CMK (cell line): Measurements from ENCODE around the gene R3HCC1L.

Source experiments
- DNase-seq: peaks from one replicate; pipeline ENCODE4 v3.0.0-alpha.2; 2010; ENCODE audit warnings: low read depth

The R3HCC1L gene

DNA sequence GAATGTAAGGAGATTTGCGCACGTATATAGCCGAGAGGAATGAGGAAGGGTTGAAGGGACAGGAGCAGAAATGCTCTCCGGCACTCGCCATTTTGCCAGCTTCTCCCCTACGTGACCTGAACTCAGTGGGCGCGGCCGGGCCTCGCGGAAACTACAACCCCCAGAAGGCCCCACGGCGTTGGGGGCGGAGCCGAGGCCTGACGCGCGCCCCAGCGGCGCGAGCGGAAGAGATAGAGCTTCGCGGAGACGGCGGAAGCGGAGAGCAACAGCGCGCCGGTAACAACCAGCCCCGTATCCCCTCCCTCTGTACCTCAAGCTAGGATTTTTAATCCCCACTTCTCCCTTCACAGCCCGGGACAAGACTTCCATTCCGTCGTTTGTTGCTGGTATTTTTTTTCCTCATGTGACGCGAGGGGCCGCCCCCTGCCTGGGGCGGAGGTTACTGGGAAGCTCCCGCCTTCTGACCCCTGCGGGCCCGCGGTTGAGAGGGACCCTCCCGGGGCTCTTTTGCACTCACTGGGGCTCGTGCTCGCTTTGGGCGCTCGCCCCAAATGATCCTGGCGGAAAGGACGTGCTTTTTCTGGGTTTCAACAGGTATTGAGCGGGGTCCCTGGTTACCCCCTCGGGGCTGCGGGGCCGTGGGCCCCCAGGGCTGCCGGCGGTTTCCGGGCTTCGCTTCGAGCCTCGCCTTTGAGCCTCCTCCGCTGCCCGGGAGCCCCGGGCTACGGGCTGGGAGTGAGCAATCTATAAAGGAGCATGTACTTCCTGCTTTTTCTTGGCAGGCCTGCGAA, at the start of gene R3HCC1L:
TSS of gene R3HCC1L (plus strand) at position 227 of the 791 bp plus-strand sequence. CDS start 73,458 bp downstream, outside the sequence.
- peak; percentile 64 for DNase-seq

DNA sequence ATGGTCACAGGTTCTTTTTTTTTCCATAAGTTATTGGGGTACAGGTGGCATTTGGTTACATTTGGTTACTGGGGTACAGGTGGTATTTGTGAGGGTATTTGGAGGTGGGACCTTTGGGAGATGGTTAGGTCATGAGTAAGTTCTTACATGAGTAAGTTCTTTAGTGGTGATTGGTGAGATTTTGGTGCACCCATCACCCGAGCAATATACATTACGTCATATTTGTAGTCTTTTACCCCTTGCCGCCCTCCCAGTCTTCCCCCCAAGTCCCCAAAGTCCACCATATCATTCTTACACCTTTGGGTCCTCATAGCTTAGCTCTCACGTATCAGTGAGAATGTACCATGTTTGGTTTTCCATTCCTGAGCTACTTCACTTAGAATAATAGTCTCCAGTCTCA, 49.2 kb upstream of the R3HCC1L start:
- DNase-seq, result no peak

DNA sequence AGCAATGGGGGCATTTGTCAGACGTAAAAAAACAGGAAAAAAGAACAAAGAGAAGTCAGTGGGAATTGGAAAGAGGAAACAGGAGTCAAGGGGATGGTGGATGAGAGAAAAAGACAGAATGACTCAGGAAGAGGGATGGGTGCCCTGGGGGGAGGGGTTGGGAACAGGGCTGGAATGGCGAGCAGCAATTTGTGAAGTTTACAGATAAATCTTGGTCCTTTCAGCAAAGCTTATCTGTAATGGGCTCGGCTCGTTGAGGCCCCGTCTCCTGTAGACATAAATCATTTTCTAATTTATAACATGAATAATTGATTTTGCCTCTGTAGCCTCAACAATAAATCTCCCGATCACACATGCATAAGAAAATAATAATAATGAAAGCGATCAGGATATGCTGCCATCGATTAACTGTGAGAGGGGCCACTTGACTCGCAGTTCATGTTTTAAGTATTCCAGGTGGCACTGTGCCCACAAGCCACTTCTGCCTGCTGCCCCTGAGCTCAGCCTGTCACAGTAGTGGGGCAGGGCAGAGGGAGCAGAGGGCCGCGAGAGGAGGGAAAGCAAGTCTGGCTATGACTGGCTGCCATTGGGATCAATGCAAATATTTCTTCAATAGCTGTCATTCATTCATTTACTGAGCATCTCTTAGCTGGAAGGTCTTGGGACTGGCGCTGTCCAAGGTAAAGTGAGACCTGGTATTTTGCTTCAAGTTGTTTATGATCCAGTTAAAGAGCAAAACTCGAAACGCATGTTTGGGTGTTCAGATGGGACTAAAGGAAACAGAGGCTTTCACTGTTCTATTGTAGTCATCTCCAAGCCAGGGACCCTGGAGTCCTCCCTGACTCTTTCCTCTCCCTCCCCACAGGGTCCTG, 47.4 kb upstream of the R3HCC1L start:
- DNase-seq, result no peak

DNA sequence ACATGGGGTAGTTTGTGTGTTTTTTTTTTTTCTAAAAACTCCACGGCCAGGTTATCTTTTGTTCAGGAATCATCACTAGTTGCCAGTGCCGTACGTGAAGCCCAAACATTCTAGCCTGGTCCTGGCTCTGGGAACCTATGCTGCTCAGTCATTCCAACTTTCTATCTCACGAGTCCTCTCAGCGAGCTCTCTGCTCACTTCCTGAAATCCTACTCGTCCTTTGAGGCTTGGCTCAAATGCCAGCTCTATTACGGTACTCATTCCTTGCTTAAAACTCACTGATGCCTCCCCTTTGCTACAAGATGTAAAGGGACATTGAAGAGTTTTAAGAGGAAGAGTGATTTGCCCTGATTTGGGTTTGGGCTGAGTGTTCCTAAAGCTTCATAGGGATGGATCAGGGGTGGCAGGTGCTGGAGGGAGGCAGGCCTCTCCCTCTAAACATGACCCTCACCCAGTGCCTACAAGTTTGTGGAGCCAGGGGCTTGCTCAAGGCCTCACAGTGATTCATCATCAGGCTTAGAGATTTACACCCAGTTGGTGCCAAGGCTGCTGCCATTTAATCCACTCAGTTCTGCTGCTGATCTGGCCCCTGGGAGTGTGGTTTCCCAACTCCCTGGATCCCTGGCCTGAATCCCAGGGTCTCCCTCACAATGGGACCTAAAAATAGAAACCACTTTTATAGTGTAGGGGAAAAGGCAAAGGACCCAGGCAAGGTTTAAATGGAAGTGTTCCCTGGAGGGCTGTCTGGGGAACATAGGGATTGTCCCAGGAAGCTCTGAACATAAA, 46.1 kb upstream of the R3HCC1L start:
- no peak for DNase-seq

DNA sequence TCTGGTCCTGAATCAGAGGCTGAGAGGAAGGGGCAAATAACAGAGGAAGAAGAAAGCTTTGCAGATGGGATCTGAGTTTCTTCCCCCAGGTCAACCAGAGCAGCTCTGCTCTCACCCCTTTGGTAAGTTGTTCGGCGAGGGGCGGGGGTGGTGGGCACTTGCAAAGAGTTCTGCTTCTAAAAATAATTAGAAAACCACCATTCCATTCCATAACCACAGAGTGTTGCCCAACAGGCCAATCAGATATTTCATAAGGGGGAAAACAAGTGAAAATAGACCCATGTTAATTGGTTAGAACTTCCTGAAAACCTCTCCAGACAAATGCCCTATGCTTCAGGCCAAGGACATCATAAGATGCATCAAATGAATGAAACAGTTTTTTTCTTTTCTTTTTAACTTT, 43.6 kb upstream of the R3HCC1L start:
- DNase-seq, result no peak

DNA sequence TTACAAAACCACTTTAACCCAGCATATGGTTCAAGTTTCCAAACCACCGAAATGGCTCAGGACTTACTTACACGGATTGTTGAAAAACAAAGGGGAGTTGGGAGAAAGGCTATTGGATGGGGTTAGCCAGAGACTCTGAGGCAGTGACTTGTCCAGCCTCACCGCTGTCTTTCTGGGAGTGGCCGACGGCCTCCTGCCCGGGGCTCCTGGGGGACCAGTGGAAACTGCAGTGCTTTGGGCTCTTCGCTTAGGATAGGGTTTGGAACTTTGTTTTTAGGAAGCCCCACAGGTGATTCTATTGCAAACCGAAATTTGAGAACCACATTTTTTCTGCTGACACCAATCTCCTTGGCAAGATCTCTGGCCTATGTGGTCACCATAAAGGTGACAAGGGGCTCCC, 38.1 kb upstream of the R3HCC1L start:
- no peak for DNase-seq

DNA sequence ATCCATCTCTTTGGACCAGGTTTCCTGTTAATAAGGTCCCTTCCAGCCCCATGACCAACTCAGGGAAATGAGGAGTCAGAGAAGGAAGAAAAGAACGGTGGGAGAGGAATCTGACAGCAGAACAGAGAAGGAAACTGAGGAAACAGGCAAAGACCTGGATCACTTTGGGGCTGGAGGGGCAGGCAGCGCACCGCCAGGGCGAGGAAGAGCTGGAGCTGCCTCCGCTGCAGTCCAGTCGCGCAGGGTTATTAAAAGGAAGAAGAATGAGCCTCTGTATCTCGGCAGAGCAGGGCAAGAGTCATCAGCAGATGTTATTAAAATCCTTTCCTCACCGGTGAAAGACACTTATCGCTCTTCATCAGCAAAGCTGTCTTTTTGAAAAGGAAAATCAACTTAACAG, 37.7 kb upstream of the R3HCC1L start:
- no peak for DNase-seq

DNA sequence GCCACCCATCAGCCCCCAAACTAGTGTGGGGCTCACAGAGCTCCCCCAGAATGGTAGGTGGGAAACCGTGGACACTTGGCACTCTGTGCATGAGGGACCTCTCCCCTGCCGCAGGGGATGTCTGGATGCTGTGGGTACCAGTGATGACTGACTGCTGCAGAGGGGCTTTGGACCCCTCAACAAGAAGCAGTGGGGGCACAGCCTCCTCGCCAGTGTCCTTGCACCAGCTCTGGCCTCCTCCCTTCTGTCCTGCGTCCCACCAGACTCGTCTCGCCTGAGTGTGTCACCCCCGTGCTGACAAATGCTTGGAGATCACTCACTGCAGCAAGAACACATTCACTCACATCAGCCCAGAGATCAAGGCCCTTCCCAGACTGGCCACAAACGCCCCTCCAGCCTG, 37.3 kb upstream of the R3HCC1L start:
- DNase-seq, result no peak

DNA sequence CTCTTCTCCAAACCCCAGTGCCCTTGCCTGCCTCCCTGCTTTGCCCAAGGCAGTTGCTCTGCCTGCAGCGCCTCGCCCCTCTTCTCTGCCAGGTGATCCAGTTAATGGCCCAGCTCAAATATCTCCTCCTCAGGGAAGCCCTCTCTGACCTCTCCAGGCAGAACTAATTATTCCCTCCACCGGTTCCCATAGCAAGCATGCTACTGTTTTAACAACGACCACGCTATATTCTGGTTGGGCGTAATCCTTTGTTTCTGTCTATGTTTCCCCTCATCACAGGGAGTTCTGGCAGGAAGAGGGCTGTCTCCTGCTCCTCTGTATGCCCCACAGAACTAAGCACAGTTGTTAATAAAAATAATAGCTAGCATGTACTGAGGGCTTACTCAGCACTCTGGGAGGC, 36.8 kb upstream of the R3HCC1L start:
- DNase-seq, result no peak

DNA sequence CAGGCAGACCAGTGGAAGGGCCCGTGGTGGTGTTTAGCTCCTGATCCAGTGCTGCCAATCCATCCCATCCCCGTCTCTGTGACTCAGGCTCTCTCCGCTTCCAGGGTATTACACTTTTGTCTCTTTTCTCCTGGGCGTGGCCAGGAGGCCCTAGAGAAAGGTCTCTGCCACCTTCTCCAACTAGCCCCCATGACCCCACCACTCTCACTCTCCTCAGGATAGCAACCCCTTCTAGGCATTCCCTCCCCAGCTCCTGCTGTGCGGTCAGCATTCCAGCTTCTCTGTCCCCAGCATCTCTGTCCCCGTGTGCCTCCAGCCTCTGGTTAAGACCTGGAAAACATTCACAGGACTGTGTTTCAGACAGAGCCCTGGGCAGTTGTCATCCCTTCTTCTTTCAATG, 36.2 kb upstream of the R3HCC1L start:
- DNase-seq, result no peak

DNA sequence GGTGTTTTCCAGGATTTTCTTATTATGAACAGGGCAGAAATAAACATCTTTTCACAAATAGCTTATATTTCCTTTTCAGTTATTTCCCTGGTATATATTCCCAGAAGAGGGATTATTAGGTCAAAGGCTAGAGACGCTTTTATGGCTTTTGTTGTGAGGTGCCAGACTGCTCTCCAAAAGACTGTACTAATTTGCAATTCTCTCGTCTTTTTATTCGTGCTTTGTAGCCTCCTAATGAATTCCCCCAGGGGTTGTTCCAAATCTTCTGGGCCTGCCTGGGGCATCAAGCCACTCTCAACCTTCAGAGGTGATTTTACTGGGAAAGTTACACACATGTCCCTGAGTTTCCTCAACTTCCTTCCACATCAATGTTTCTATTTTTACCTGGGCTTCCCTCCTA, 34.0 kb upstream of the R3HCC1L start:
- DNase-seq, result no peak

DNA sequence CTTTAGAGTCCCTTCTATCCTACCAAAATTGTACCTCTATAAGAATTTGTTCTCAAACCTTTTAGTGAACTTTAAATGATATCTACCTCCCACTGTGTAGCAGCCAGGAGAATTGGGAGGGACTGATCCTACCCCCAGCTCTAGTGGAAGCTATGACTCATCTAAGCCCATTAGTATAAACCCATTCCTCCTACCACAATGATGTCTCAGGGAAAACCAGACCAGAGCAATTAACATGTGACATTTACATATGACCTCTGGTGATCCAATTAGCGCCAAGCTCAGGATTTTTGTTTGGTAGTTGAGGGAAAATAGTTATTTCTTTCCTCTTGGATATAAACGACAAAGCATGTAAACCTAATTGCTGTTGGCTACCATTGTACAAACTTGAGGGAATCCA, 33.1 kb upstream of the R3HCC1L start:
- no peak for DNase-seq

DNA sequence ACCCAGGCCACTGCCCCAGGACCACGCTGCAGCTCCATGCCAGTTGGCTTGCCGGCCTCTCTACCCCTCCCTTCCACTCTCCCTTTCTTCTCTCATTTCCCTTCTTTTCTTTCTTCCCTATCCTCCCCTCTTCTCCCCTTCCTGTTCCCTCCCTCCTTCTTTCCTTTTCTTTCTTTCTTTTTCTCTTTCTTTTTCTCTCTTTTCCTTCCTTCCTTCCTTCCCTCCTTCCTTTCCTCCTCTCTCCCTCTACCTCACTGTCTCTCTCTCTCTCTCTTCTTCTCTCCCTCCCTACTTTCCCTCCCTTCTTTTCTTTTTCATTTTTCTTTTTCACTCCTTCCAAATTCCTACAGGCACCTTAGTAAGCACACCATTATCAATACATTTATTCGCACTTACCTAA, 30.3 kb upstream of the R3HCC1L start:
- no peak for DNase-seq

DNA sequence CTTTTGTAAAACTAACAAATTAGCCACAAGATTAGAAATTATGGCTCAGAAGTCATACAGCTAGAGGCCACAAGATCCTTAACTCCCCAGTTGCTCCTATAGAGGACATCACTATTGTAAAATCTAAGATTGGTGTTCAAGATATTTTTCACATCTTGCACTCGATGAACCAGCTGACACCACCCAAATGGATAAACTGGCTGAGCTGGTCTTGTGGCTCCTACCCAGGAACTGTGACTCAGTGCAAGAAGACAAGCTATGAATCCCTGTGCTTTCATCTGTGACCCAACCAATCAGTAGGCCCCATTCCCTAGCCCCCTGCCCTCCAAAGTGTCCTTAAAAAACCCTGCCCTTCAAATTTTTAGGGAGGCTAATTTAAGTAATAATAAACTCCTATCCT, 27.9 kb upstream of the R3HCC1L start:
- DNase-seq, result no peak

DNA sequence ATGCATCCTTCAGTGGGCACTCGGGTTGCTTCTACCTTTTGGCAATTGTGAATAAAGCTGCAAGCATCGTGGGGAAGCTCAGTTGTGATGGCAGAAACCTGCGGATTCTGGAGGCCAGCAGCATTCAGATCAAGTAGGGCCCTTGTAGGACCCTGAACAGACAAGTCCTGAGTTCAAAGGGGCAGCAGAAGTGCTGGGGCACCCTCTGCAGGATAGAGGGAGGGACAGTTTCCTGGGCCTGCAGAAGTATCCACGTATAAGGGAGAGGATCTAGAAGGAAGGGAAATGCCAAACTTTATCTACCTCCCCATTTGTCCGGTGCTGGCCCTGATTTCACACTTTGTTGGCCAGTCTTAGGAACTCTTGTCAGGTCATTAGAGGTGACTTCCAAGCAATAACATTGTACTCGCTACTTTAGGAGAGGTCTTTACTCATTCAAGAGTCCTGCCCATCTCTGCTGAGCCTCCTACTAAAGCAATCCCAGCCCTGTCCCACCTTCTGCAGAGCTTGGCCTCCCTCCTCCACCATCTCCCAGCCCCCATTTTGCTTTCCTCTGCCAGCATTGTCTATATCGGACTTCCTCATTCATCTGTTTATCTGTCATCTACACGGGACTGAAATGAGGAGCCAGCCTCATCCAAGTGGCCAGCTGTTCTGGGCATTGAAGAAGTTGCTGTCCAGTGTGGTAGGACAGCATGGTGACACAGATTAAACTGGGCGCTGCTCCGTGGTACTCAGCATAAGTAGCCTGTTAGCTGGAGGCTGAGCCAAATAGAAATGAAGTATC, 26.6 kb upstream of the R3HCC1L start:
- DNase-seq, result peak; percentile 17

DNA sequence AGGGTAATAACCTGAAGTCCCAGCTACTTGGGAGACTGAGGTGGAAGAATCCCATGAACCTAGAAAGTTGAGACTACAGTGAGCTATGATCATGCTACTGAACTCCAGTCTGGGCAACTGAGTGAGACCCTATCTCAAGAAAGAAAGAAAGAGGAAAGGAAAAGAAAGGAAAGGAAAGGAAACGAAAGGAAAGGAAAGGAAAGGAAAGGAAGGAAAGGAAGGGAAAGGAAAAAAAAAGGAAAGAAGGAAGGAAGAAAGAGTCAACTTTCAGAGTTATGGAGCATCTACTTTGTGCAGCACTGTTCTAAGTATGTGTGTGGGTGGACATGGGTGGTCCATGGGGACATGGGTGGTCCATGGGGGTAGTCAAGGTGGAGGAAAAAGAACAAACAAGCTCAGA, 24.1 kb upstream of the R3HCC1L start:
- no peak for DNase-seq

DNA sequence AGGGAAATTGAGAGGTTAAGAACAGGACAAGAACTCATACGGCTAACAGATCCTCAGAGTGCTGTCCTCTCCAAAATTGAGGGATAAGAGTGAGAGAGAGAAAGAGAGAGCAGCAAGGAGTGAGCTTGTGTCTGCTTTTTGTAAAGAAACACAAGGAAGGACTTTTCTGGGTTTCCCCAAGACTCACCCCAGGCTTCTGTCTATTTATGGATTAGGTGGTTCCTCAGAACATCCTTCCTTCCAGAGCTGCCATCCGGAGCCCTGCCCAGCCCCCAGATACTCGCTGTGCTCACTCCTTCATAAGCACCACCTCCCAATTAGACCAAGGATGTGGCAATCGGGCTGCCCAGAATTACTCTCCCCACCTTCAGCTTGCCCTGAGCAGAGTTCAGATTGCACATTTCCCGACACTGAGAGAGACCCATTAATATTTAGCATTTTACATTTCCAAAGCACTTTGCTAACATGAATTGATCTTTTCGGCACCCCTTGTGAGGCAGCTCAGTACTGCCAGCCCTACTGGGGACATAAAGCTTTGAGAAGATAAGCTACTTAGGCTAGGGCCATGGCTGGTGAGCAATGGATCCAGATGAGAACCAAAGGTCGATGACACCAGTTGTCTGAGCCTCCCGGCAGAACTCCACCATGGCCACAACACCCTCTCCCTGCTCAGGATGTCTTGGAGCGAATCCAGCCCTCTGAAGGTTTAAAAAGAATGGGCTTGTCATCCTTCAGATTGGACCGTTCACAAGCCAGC, 19.2 kb upstream of the R3HCC1L start:
- DNase-seq, result no peak

DNA sequence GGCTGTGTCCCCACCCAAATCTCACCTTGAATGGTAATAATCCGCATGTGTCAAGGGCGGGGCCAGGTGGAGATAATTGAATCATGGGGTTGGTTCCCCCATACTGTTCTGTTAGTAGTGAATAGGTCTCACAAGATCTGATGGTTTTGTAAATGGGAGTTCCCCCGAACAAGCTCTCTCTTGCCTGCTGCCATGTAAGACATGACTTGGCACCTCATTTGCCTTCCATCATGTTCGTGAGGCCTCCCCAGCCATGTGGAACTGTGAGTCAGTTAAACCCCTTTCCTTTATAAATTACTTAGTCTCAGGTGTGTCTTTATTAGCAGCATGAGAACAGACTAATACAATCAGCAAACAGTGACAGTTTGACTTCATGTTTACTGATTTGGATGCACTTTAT, 14.6 kb upstream of the R3HCC1L start:
- no peak for DNase-seq

DNA sequence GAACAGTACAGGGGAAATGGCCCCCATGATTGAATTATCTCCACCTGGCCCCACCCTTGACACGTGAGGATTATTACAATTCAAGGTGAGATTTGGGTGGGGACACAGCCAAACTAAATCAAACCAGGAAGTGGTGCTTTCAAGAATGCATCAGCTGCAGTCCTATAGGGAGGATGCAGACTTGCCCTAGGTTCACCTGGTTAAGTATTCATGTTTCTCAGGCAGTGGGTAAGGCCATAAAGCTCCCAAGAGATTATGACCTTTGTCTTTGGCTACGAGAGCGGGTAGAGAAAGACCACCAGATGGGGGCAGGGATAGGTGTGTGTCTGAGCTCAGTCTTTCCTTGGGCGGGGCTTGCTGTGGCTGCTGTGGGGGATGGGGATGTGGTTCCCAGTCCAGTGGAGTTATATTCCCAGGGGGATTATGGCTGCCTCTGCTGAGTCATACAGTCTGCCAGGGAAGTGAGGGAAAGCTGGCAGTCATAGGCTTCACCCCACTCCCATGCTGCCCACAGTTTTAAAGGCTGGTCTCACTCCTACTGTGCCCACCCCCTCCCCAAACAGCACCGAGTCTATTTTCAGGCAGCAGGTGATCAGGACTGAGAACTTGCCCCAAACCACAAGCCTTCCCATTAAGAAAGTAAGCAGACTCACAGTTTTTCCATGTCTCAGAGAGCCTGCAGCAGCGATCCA, 8.4 kb upstream of the R3HCC1L start:
- no peak for DNase-seq

DNA sequence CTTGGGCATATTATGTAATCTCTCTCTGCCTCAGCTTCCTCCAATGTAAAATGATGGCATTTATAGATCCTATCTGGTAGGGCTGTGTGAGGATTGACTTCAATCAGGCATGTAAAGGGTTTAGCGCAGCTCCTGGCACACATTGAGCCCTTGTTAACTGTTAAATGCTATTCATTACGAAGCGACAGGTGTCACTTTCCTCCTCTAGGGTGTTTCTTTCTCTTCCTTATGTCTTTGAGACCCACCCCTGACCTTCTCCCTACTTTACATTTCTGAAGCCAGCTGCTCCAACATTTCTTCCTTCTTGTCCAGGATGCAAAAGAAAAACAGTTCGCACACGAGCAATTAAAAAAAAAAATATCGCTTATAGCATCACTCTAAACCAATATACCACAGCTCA, 5.7 kb upstream of the R3HCC1L start:
- DNase-seq, result no peak
